GM19238 (cell line): ENCODE measurements around the gene VSTM2L.
"Not testable (repeated sequence)": the region's sequence is repeated elsewhere in the genome, so short reads cannot be mapped to it uniquely, and the experiment has no call there.

Experiments
- DNase-seq: peaks from one replicate; pipeline ENCODE4 v3.0.0; 2011; ENCODE audit warnings: low spot score; ENCODE audit not compliant: insufficient read length

VSTM2L gene

DNA sequence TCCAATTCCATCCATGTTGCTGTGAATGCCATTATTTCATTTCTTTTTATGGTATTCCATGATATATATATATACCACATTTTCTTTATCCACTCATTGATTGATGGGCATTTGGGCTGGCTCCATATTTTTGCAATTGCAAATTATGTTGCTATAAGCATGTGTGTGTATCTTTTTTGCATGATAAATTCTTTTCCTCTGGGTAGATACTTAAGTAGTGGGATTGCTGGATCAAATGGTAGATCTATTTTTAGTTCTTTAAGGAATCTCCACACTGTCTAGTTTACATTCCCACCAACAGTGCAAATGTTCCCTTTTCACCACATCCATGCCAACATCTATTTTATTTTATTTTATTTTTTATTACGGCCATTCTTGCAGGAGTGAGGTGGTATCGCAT lies 60.6 kb downstream of the VSTM2L start:
- DNase-seq: not testable (repeated sequence)

DNA sequence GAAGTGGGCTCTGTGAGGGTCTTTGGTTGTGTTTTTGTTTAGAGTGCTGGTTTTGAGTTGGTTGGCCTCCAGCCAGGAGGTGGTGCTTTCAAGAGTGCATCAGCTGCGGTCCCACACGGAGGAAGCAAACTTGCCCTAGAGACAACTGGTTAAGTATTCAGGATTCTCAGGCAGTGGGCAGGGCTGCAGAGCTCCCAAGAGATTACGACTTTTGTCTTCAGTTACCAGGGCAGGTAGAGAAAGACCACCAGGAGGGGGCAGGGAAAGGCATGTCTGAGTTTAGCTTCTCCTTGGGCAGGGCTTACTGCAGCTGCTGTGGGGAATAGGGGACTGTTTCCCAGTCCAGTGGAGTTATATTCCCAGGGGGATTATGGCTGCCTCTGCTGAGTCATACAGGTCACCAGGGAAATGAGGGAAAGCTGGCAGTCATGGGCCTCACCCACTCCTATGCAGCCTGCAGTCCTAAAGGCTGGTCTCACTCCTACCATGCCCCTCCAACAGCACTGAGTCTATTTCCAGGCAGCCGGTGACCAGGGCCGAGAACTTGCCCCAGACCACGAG lies 66.0 kb downstream of the VSTM2L start:
- no peak for DNase-seq

DNA sequence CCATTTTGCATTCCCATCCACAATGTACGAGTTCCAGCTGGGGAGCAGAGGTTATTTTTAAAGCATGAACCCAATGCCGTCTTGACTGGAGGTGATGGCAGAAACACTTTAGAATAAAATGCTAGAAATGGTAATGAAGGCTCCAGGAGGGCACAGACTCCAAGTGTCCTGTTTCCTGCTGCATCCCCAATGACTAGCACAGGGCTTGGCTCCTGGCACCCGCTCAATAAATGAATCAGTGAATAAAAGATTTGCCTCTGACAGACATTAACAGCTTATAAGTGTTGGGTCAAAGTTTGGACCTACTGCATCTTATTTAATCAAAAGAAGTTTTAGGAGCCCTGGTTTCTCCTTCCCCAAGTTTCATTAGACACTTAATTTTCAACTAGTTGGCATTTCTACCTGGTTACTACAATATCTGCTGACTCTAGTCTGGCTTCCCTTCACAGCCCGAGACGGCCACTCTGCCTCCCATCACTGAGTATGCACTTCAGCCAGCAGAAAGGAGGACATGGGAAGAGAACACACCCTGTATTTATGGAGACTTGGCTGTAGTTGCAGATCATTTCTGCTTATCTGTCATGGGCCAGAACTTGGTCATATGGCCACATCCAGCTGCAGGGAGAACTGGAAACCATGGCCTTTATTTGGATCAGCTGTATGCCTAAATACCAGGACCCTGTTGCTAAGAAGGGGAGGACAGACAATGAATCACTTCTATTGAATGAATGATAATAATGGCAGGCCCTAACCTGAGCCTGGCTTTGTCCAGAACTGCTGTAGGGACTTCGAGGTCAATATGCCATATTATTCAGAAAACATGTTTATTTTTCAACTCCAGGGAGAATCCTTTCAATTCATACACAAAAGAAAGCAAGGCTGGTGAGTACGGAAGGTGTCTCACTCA lies 67.3 kb downstream of the VSTM2L start:
- DNase-seq: no peak

DNA sequence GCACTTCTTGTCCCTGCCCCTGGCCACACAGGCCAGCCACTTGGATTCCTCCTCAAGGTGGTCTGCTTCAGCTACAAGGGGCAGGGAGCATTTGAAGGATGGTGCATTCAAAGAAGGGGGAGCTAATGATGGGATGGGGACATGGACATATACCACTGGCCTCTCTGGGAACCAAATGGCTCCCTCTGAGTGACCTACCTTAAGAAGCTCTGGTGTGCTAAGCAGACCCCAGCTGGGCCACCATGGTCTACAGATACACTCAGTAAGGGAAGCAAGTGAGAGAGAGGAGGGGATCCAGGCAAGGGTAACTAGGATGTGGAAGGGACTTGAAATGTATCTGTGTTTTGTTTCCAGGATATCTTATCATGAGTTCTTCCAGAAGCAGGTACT lies 67.9 kb downstream of the VSTM2L start:
- no peak for DNase-seq

DNA sequence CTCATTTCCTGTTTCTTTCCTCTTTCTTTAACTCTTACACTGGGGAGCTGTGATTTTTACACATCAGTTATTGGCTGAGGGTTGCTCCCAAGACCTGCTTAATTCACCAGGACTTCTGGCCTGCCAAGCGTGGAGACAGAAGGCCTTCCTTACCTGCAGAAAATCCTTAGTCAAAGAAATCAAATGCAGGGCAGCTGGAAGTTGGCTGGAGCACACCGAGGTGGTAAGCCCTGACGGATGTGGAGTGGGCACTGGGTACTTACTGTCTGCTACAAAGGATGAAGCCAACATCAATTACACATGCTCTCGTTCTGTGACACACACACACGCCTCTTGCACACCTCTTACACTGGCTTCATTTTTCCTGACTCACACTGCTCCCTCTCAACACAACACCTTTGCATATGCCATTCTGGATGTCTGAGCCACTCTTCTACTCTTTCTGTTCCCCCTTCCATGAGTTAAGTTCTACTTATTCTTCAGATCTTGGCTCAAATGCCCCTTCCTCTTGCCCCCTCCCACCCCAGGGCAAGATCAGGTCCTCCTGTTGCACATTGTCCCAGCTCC lies 68.7 kb downstream of the VSTM2L start:
- DNase-seq: no peak

DNA sequence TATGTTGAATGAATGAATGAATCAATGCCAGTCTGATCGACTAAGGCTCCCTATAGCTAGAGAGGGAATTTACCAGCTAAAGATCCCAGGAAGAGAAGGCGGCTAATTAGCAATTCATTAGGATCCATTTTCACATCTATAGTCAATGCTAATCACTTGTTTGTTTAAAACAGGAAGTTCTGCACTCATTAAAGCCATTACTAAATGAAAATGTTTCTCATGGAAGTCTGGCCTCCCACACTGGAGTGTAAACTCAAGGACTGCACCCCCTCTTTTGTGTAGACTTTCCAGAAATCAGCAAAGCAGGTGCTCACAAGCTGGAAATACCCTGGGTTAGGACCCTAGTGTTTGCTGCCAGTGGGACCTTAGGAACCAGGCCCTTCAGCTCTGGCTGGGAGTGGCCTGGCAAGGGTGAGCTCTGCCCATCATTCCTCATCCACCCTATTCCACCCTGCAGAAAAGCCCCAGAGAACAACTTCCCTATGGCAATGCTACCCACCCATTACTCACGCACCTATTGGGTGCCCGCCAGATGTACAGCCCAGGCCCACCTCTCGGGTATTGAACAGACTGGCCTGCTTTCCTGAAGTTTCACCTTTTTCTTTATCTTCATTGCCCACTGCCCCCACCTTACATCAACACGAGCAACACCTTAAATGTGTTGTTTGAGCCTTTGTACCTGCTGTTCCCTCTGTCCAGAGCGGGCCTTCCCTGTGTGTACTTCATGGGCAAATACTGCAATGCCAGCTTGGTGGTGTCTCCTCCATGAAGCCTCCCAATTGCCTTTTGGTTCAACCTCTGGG lies 69.5 kb downstream of the VSTM2L start:
- no peak for DNase-seq

DNA sequence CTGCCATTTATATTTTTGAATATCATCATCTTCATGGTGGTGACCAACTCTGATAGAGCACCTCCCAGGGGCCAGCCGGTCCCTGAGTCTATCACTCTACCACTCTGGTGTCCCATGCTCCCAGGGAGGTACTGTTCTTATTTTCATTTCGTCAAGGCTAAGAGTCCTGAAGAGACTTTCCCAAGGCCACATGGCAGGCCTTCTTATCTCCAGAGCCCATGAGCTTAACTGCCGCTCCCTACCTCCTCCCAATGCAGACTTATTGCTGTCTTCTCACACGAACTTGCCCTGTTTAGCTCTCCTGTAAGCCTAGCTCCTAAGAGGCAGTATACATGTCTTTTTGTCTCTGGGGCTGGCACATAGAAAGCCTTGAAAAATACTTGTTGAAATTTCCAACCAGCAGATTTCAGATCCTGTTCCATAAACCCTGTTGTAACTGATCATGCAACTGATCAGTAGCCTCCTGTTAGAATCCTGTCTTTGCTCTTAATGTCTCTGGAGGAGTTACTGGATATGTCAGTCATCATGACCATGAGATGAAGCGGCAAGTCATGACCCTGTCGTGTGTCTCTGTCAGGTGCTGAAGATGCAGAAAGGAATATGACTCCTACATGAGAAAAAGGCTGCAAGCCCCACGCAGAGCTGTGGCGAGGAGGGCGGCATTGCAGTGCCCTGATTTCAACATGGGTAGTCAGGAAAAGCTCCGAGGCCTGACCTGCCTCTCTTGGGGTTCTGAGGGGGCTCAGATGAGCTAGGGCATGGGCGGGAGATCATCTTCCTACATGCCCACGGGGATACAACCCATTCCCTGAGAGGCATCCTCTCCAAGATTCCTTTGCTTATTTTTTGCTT lies 70.4 kb downstream of the VSTM2L start:
- no peak for DNase-seq

DNA sequence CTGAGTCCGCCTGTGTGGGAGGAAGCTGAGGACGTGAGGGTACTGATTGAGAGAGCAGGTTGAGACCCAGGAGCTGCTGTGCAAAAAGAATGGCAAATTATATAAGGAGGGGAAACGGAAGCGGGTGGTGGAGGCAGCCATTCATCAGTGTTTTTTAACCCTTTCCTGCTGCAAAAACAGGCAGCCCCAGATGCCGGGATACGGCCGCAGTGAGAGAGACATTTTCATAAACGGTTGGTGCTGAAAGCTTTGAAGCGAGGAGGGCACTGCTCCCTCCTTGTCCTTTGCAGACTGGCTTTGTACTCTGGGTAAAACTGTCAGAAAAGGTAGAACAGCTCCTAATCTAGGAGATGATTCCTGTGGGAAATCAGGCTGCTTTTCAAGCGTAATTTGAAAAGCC lies 74.0 kb downstream of the VSTM2L start:
- DNase-seq: no peak

DNA sequence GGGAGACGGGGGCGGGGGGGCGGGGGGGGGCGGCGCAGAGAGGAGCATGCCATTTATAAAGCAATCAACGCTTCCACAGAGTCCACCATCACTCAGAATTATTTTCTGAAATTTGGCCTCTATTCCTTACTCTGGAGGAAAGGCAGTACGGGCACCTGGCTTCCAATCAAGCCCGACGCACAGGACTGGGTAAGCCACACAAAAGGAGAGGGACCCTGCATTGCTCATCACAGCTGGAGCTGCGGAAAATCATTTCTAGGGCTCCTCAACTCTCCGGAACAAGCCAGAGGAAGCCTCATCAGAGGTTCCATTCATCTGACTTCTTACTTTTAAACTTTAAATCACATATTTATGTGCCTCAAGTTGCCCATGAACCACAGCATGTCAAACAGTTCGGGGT lies 74.4 kb downstream of the VSTM2L start:
- DNase-seq: no peak

DNA sequence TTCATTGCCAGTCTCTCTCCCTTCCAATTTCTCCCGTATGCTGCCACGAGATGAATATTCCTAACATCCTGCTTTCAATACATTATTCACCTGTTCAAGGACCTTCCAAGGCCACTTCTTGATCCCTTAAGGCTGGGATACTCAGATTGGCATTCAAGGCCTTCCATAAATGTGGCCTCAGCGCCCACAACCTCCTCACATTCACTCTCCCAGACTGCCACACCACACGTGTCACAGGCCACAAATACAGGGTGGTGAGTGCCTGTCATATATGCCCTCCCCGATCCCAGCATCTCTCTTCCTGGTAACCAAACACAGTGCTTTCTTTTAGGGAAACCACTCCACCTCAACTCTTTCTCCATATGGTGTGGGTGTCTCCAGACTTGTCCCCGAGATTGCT lies 74.9 kb downstream of the VSTM2L start:
- DNase-seq: no peak

DNA sequence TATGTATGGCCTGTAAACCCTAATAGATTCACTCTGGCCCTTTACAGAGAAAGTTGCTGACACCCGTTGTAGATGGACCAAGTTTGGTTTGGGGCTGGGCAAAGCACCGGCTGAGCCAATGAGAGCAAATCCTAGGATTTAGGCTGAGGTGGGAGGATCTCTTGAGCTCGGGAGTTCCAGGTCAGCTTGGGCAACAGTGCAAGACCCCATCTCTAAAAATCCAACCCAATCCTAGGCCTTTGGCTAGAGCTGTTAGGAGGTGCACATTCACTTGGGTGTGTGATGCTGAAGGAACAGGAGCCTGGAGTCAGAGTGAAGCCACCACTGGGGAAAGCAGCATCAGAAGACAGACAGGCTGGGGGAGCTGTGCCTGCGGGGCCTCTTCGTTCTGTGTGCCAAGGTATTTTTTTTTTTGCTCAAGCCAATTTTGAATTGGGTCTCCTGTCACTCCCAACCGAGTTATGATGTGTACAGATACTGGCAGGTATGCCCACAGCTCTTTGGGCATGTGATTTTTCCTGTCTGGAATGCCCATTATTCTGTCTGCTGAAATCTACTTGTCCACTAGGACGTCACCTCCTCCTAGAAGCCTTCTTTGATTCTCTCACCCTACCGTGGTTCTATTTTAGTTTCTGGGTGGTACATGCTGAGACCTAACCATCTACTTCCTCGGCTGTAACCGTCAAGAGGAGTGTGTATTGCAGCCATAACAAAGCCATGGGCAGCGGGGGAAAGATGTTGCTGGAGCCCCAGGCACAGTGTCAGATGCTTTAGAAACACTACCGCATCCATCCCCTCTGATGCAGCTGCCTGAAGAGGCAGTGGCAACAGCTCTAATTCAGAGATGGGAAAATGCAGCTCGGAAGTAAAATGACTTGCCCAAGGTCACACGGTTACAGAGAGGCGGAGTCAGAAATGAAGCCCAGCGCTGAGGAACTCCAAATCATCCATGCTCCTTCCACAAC lies 76.4 kb downstream of the VSTM2L start:
- no peak for DNase-seq

DNA sequence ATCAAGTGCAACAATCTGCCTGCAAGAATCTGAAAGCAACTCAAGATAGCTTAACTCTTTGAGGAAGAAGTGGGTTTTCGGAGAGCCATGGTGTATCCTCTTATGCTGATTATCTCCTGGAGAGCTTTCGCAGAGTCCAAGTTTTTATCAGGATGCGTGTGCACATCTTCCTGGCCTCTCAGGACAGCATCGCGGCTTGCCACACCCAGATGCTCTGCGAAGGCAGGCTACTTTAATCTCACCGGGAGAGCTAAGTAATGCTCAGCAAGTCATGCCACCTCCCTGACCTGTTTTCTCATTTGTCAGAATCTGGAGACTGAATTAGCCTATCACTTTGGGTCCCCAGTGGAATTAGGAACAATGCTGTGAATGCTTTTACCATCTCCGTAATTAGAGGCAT lies 77.5 kb downstream of the VSTM2L start:
- no peak for DNase-seq

DNA sequence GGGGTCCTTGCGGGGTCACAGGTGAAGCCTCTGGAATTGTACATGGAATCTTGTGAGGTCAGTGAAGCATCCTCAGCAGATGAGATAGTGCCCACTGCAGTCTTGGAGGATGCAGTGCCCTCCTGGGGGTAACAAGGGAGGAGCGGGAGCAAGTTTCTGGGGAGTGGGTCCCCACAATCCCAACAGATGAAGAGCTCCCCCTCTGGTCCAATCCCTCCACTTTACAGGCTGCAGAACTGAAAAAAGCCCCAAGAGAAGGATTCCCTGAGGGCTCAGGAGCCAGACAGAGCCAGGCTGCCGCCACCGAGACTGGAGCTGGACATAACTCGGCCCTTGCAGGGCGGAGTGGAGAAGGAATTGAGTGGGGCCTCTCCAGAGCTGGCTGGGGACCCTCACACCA lies 77.9 kb downstream of the VSTM2L start:
- no peak for DNase-seq

DNA sequence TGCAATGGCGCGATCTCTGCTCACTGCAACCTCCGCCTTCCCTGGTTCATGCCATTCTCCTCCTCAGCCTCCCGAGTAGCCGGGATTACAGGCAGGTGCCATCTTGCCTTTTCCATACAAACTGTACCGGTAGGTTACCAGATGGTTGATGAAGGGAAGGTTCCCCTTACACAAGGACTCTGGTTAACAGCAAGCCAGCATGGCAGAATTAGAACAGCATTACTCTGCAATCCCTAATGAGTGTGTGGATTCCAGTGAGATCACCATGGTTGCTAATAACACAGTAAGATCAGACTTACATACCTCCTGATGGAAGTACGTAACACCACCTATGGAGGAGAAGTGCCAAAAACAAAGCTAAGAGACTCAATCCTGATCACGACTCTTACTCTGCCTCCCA lies 78.6 kb downstream of the VSTM2L start:
- no peak for DNase-seq

DNA sequence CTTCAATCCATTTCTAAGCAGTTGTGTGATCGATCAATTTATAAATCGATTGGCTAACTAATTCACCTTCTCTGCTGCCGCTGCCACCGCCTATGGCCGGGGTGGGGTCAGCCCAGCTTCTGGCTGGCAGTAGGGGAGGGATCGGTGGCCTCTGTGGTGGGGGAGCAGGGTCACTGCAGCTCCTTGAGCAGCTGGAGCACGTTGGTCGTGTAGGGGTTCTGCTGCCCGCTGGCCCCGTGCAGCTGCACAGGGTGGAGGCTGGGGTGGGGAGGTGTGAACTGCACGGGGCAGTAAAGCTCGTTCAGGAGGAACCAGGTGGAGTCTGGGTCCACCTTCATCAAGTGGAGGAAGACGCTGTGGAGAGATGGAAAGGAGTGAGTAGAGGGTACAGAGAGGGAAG lies 80.4 kb downstream of the VSTM2L start:
- DNase-seq: no peak

DNA sequence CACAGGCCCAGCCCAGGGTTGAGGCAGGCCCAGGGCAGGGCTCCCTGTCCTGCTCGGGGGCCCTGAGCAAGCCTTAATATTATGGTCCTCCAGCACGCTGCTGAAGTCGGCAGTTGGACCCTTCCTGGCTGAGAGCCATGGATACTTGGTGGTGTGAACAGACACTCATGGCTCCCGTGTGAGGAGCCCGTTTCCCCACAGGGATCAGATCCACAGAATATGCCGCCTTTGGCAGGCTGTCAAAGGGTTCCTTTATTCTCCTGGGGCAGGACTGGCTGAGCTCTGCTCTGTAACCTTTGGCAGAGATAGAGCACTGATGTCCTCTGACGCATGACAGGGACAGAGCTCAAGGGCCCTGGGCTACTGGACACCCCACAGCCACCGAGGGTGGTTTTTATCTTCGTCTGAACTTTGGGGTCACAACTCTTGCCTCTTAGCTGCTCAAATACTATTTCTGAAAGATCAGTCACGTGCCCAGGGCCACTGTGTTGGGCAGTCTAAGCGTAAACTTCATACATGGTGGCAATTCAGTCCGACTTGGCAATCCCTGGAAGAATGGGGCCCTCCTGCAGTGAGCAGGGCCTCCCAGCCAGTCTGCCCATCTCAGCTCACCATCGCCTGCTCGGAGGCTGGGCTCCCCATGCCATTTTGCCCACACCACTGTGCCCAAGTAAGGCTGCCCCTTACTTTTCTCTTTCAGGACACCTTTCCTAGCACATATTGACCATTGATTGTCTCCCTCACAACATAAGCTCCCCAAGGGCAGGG lies 81.3 kb downstream of the VSTM2L start:
- DNase-seq: no peak

DNA sequence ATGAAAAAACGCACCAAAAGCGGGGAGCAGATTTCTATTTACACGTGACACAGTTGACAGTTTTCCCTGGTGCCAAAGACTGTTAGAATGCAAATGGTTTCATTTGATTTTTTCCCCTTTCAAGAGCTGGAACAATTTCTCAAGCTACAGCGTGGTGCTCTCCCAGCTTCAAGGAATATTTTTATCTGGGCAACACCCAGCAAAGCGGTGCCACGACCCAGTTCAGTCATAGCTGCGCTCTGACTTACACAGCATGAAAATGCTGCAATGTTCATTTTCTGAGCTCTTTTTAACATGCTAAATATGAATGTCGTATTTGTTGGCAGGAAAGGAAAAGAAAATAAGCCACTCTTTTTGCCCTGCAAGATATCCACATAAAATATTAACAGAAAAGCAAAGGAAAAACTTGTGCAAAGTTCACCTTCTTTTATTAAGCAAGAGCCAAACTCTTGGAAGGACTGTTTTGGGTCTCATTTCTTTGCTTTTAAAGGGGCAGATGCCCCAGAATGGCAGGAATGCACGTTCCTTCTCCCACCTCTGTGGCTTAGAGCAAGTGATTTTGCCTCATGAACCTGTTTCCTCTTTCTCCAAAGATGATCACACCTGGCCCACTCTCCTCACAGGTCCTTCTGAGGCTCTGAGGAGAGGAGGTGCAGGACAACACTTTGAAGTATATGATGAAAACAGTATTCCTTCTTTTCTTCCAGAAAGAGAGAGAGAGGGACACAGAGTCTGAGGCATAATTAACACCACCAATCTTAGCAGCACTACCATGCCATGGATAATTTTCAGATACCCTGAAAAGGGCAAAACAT lies 83.3 kb downstream of the VSTM2L start:
- DNase-seq: no peak

DNA sequence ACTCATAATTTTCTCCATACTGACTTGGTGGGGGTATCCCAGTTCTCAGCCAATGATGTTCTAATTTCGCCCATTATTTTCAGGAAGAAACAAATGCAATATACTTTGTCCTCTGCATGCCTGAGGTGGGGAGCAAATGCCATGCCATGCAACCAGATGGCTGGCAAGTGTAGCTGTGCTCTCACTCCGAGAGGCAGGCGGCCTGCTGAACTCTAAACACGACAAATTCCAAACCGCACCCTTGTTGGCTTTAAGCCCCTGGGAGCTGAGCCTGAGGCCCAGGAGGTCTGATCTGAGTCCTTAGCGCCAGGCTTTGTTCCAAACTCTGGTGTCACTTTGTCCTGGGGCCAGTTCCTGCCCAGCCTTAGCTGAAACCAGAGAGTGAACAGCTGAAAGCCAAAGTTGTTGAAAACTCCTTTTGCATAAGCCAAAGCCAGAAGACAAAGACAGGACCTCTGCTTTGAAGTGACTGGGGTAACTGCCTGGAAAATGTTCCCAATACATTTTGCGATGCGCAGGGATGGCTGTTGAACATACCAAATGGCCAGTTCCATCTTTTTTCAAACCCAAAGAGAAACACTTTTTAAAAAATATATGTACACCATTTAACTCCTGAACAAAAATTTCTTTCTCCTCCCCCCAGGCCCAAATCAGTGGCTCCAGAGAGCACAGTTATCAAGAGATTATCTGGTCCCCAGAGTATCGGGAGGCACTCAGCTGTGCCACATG lies 84.1 kb downstream of the VSTM2L start:
- DNase-seq: no peak
